HG02678 (cell line): Measurements from ENCODE around the gene UCP1.
"Not testable (repeated sequence)": the region's sequence is repeated elsewhere in the genome, so short reads cannot be mapped to it uniquely, and the experiment has no call there.

ENCODE experiments used
- ATAC-seq: cut with Tn5 transposase; IDR thresholded peaks from one replicate; pipeline ENCODE4 v1.9.1; 2021; ENCODE audit warnings: mild to moderate bottlenecking, moderate library complexity; ENCODE audit not compliant: unreplicated experiment

Gene UCP1

GRCh38 chr4:140556372-140557085 lies 12.2 kb downstream of the UCP1 start:
- peak; percentile 100 for ATAC-seq

GRCh38 chr4:140533951-140534480 lies 34.7 kb downstream of the UCP1 start:
- no peak for ATAC-seq

GRCh38 chr4:140529434-140529833 lies 39.3 kb downstream of the UCP1 start:
- ATAC-seq, result no peak

- peak; percentile 100 for ATAC-seq
Measured at GRCh38 chr4:140523857-140524742, 44.7 kb downstream of the UCP1 start, which contains the start of gene ELMOD2. Gene ELMOD2 (plus strand): TSS chr4:140524168. CDS start chr4:140525429, 1,261 bp downstream.

- peak; percentile 13 for ATAC-seq
Measured at GRCh38 chr4:140523370-140523856, 45.3 kb downstream of the UCP1 start.

GRCh38 chr4:140515423-140515822 lies 53.3 kb downstream of the UCP1 start:
- ATAC-seq, result no peak

GRCh38 chr4:140513765-140514164 lies 55.0 kb downstream of the UCP1 start:
- ATAC-seq, result not testable (repeated sequence)
